ACC112 (cell line): ENCODE results near the gene ACOT4.
"Not testable (repeated sequence)": the region's sequence is repeated elsewhere in the genome, so short reads cannot be mapped to it uniquely, and the experiment has no call there.

ENCODE experiments used
- H2AFZ ChIP-seq: fragments of 200-600 bp; sonication (generic); one replicate; pipeline ENCODE4 v1.6.0; 2017; ENCODE audit warnings: antibody characterized with exemption, low read length; ENCODE audit not compliant: unreplicated experiment
- H3K27ac ChIP-seq: fragments of 200-600 bp; sonication (generic); 2 replicates; pipeline ENCODE4 v1.5.1; 2014; ENCODE audit warnings: low read depth, mild to moderate bottlenecking, antibody characterized with exemption, low read length, moderate library complexity
- H3K27me3 ChIP-seq: fragments of 200-600 bp; sonication (generic); 2 replicates; pipeline ENCODE4 v1.6.1; 2014; ENCODE audit warnings: mild to moderate bottlenecking, antibody characterized with exemption, low read length, moderate library complexity, mixed read lengths; ENCODE audit not compliant: insufficient read depth
- H3K36me3 ChIP-seq: fragments of 200-600 bp; sonication (generic); 2 replicates; pipeline ENCODE4 v1.6.1; 2016; ENCODE audit warnings: mild to moderate bottlenecking, antibody characterized with exemption, low read length, moderate library complexity, mixed read lengths; ENCODE audit not compliant: insufficient read depth
- H3K4me1 ChIP-seq: fragments of 200-600 bp; sonication (generic); one replicate; pipeline ENCODE4 v1.6.1; 2016; ENCODE audit warnings: low read length, mixed read lengths; ENCODE audit not compliant: insufficient read depth, unreplicated experiment, control insufficient read depth
- H3K4me3 ChIP-seq: fragments of 200-600 bp; sonication (generic); 2 replicates; pipeline ENCODE4 v1.5.1; 2014; ENCODE audit warnings: mild to moderate bottlenecking, low read depth, low read length
- H3K79me2 ChIP-seq: fragments of 200-600 bp; sonication (generic); one replicate; pipeline ENCODE4 v1.6.0; 2016; ENCODE audit warnings: low read length; ENCODE audit not compliant: control insufficient read depth, unreplicated experiment, insufficient read depth

ACOT4 gene

GRCh38 chr14:73591690-73592449, at the start of gene ACOT4:
TSS of gene ACOT4 (plus strand) at chr14:73591873. CDS start at chr14:73591960, 87 bp downstream.
- peak within 1 kb of the TSS; percentile 83 for H3K4me3 ChIP-seq
- no peak within 1 kb of the TSS for H3K27ac ChIP-seq
- H3K36me3 ChIP-seq, result no peaks in the 10 kb centered on the region
- H3K79me2 ChIP-seq, result no peaks in the 10 kb centered on the region
- H2AFZ ChIP-seq, result peak within 1 kb of the TSS; percentile 94
- H3K27me3 ChIP-seq, result 0 out of 2 replicates have a peak, but pooled peaks cover 2% of the 10 kb centered on the region
- no peaks in the 10 kb centered on the region for H3K4me1 ChIP-seq

GRCh38 chr14:73542961-73543360, 48.7 kb upstream of the ACOT4 start:
- not testable (repeated sequence) for H3K27me3 ChIP-seq, H3K4me1 ChIP-seq, H3K27ac ChIP-seq, H3K4me3 ChIP-seq, H3K36me3 ChIP-seq, H3K79me2 ChIP-seq, H2AFZ ChIP-seq

GRCh38 chr14:73545353-73545752, 46.3 kb upstream of the ACOT4 start:
- not testable (repeated sequence) for H3K4me1 ChIP-seq, H3K27ac ChIP-seq, H3K4me3 ChIP-seq, H3K36me3 ChIP-seq, H3K27me3 ChIP-seq, H2AFZ ChIP-seq, H3K79me2 ChIP-seq

GRCh38 chr14:73549097-73549496, 42.6 kb upstream of the ACOT4 start:
- H3K27ac ChIP-seq, H3K4me3 ChIP-seq, H3K4me1 ChIP-seq, H2AFZ ChIP-seq, H3K36me3 ChIP-seq, H3K27me3 ChIP-seq, H3K79me2 ChIP-seq: not testable (repeated sequence)

- H3K27ac ChIP-seq, H3K4me3 ChIP-seq, H3K36me3 ChIP-seq, H3K4me1 ChIP-seq, H3K27me3 ChIP-seq, H3K79me2 ChIP-seq, H2AFZ ChIP-seq: not testable (repeated sequence)
Measured at GRCh38 chr14:73549889-73550524, 41.7 kb upstream of the ACOT4 start.

- H3K79me2 ChIP-seq, result no peaks in the 10 kb centered on the region
- no peaks in the 10 kb centered on the region for H3K36me3 ChIP-seq
- no peaks in the 10 kb centered on the region for H3K27me3 ChIP-seq
- no peak overlapping the region for H3K27ac ChIP-seq
- H2AFZ ChIP-seq, result no peak overlapping the region
- no peaks in the 10 kb centered on the region for H3K4me1 ChIP-seq
- H3K4me3 ChIP-seq, result no peak overlapping the region
Measured at GRCh38 chr14:73553845-73554244, 37.8 kb upstream of the ACOT4 start.

GRCh38 chr14:73557201-73557600, 34.5 kb upstream of the ACOT4 start:
- H3K27ac ChIP-seq, H3K27me3 ChIP-seq, H3K4me1 ChIP-seq, H3K36me3 ChIP-seq, H3K79me2 ChIP-seq, H3K4me3 ChIP-seq, H2AFZ ChIP-seq: not testable (repeated sequence)

- H3K36me3 ChIP-seq, H3K27ac ChIP-seq, H2AFZ ChIP-seq, H3K79me2 ChIP-seq, H3K27me3 ChIP-seq, H3K4me3 ChIP-seq, H3K4me1 ChIP-seq: not testable (repeated sequence)
Measured at GRCh38 chr14:73558238-73558637, 33.4 kb upstream of the ACOT4 start.

- not testable (repeated sequence) for H3K27ac ChIP-seq
Measured at GRCh38 chr14:73562256-73562655, 29.4 kb upstream of the ACOT4 start.

GRCh38 chr14:73562696-73563095, 29.0 kb upstream of the ACOT4 start:
- H3K4me1 ChIP-seq, H3K27ac ChIP-seq, H3K4me3 ChIP-seq, H3K27me3 ChIP-seq, H2AFZ ChIP-seq: not testable (repeated sequence)
- Histone ChIP-seq H3K79me2 (peaks cover 14% of the 10 kb centered on the region), H3K36me3 (peaks cover 11% of the 10 kb centered on the region)

More at GRCh38 chr14:73562256-73562655, 29.4 kb upstream of the ACOT4 start:
- H3K79me2 ChIP-seq, H3K4me1 ChIP-seq, H3K27me3 ChIP-seq, H3K4me3 ChIP-seq, H2AFZ ChIP-seq: not testable (repeated sequence)
- peaks cover 11% of the 10 kb centered on the region for H3K36me3 ChIP-seq

GRCh38 chr14:73566431-73566830, 25.2 kb upstream of the ACOT4 start:
- not testable (repeated sequence) for H3K4me1 ChIP-seq, H3K27me3 ChIP-seq, H3K27ac ChIP-seq, H2AFZ ChIP-seq, H3K4me3 ChIP-seq
- H3K79me2 ChIP-seq, result peaks cover 34% of the 10 kb centered on the region
- peaks cover 11% of the 10 kb centered on the region for H3K36me3 ChIP-seq
